NK-92 (cell line): ENCODE measurements around the gene FADS6.
"Not testable (repeated sequence)": the region's sequence is repeated elsewhere in the genome, so short reads cannot be mapped to it uniquely, and the experiment has no call there.

Experiments
- DNase-seq: peaks from one replicate; lab custom pipeline; 2025; ENCODE audit not compliant: unreplicated experiment; lab: John Stamatoyannopoulos, UW

Gene FADS6

DNA sequence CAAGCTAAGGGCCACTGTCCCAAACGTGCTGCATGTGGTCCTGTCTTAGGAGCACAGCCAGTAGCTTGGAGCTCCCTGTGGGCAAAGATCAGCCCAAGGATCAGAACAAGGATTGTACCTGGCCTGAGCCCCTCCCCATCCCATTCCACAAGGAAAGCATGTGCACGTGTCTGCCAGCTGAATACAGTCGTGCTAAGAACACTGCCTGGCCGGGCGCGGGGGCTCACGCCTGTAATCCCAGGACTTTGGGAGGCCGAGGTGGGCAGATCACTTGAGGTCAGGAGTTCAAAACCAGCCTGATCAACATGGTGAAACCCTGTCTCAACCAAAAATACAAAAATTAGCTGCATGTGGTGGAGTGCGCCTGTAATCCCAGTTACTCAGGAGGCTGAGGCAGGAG is 23.4 kb downstream of the FADS6 start:
- DNase-seq, result not testable (repeated sequence)

DNA sequence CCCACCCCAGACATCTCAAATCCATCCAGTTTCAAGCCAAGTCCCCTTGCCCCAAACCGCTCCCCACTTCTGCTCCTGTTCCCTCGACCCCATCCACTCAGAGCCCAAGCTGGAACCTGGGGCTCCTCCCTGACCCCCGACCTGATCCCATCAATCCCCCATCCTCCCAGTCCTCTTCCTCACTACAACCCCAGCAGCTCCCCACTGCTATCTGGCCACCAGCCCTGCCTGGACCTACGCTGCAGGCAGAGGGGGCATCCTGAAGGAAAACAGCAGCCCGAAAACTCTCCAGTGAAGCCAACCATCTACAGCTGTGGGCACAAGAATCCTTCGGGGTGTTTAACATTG is 24.6 kb downstream of the FADS6 start:
- DNase-seq, result no peak

DNA sequence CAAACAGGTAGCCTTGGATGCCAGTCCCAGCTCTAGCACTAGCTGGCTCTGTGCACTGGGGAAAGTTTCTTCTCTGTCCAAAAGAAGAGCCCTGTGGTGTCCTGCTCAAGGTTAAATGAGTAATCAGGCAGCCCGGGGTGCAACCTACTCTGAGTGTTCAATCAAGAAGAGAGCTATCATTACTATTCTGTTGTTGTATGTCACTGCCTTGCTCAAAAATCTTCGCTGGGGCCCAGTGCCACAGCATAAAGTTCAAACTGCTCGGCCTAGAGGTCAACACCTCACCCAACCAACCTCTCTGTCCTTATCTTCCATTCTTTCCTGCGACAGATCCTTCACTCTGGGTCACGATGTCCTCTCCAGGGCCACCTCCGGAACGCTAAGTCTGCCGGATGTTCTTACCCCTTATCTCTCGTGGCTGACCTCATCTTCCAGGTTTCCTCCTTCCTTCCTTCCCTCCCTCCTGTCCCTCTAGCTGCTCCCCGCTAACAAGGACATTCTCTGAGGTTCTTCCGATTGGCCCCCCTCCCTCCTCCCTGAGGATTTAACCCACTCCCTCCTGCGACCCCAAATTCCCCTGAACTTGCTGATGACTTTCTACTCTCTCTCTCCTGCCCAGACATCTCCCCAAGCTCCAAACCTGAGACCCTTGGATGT is 25.1 kb downstream of the FADS6 start:
- no peak for DNase-seq

DNA sequence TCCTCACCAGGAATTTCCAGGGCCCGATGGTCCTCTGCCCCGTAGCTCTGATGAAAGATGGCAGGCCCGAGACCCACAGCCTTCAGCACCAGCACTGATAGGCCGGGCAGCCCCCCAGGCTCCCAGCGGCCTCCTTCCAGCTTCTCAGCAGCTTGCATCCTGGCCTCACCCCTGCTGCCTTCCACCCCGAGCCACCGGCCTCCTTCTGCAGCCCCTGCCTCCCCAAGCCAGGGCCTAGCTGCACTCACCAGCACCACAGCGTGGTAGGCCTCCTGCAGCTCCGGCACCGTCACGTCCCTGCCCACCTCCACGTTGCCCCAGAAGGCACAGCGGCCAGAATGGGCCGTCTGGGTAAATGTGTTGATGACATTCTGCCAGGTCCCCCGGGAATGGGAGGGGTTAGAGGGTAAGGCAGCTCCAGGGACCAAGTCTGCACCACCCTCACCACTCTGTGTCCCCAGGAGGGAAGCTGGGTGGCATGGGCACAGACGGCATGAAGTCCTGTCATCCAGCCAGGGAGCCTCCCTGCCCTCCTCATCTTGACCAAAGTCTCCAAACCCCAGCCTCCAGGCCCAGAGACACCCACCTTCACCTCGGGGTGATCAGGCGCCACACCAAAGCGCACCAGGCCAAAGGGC is 27.1 kb downstream of the FADS6 start:
- DNase-seq, result no peak

DNA sequence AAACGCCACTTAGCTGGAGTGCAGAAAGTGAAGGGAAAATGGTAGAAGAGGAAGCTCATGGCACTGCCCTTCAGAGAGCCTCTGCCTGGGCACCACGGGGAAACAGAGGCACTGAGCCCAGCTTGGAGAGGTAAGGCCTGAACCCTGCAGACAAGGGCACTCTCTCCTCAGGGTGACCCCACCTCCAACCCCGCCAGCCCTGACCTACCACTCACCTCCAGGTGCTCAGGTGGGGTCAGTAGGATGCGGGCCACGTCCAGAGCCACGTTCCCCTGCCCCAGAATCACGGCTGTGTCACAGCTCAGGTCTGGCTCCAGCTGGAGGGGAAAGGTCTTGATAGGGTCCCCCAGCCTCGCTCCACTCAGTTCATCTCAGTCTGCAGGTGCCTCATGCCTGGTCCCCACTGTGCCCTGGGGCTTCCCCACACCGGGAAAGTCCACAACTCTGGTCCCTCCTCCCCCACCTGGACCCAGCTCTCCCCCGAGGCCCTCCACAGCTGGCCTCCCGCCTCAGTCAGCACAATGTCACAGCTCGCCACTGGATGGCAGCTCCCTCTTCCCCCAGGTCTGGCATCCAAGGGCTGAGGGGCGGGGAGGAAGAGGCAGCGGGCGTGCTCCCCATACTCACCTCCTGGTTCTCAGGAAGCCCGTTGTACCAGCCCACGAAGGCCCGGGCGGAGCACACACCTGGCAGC is 27.8 kb downstream of the FADS6 start:
- DNase-seq, result no peak

DNA sequence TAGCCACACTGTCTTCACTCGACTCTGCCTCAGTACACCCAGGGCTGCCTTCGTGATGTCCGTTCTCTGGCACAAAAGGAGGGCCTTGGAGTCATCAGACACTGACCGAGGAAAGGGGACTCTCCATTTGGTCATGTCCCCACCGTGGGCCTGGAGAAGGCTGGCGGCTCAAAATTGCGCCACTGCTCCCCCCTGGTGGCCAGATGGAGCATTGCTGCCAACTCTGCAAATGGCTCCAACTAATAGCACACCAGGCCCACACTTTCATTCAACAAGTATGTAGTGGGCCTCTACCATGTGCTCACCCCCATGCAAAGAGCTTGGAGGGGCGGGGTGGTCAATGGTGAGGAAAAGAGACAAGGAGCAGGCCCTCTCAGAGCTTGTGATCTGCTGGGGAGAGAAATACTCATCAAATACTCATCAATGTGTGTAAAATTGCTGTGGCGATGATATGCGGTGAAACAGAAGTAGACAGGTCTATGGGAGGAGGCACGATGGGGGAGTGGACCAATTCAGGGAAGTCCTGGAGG is 28.5 kb downstream of the FADS6 start:
- no peak for DNase-seq

DNA sequence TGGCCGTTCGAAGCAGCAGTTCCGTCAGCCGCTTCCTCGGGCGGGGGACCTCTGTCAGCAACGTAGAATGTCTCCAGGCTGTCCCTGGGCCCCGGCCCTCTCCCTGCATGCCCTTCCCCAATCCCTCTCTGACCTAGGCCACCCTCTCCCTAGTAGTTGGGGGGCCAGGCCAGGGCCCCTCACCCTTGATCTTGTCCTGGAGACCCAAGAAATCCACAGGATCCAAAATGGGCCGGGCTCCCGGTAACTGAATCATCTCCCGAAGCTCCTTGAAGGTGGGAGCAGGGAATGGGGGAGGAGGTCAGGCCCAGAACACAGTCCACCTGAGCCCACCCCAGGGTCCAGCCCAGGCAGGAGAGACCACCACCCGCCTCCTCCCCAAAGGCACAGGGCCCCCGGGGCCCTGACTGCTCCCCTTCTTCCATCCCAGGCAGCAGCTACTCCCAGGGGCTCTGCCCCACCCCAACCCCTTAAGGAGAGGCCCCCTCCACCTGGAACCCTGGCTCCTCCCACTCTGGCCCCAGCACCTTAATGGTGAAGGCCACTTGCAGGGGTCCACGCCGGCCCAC is 29.1 kb downstream of the FADS6 start:
- DNase-seq, result no peak

DNA sequence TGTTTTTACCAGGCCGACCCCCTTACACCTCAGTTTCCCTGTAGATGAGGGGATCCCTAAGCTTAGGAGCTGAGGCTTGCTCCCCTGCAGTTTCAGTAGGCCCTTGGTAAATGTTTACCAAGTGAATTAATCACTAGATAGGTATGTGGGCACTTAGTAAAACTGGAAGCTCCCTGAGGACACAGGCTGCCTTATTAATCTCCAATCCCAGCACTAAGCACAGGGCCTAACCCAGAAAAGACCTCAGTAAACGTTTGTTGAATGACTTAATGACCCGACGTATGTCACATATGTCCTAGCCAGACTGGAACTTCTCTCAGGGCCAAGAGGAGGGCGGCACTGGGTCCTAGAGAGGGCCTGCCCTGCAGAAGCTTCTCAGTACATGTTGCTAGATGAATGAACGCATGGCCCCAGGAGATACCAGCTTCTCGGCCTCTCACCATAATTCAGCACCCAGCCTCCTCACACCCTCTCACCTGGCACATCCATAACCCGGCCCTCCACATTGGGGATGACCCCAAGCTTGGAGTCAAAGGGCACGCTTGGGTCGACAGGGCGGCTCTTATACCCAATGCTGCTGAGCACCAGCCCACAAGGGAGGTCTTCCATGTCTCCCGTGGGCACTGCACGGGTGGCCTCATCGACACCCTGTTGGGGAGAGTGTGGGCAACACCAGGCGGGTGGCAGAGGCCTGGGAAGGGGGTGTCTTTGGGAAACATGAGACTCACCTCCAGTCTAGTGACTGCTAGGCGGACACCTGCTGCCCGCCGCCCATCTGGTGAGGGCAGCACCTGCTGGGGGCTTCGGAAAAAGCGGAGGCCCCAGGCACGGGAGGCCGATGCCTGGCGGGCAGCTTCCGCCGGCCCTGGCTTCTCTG is 29.8 kb downstream of the FADS6 start:
- no peak for DNase-seq

DNA sequence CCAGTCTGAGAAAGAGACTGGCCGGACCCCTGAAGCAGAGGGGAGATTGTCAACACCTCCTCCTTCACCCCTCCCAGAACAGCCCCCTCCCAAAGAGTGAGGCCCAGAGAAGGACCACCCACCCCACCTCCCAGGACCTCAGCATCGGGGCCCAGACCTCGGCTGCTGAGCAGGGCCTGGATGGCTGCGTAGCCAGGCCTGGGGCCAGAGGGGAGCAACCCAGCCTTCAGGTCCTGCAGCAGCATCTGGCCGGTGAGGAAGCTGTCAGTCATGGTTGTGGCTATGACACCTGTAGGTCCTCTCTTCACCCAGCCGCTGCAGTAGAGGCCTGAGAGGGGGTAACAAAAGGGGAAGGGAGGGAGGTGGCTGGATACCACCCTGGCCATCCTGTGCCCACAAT is 30.5 kb downstream of the FADS6 start:
- DNase-seq, result no peak

DNA sequence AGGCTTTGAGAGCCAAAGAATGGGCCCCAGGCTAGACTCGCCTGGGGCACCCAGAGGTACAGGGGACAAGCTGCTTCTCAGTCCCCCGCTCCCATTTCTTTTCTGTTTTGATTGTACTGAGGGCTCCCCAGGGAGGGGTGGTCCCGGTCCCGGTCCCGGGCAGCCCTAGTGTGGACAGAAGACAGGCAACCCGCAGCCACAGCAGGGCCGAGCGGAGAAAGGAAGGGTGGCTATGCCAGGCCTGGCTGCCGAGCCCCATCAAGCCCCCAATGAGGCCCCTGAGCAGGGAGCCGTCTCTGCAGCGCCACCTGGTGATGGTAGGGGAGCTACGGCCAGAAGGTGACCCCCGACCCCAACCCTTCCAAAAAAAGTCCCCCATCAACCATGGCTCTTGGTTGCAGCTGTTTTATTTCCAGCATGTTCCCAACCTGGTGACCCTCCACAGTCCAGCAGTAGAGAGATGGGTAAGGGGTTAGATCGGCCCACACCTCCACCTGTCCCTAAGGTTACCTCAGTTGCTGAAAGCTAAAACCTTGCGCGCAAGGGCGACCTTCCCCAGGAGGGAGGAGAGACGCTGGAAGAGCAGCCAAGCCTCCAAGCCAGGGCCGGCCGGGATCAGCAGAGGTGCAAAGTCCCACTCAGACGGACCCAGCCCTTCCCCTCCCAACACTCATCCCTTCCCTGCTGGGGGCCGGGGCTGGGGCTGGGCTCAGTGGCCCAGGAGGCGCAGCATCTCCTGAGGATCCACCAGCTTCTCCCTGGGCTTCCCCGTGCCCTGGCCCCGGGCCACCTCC is 31.1 kb downstream of the FADS6 start:
- no peak for DNase-seq

DNA sequence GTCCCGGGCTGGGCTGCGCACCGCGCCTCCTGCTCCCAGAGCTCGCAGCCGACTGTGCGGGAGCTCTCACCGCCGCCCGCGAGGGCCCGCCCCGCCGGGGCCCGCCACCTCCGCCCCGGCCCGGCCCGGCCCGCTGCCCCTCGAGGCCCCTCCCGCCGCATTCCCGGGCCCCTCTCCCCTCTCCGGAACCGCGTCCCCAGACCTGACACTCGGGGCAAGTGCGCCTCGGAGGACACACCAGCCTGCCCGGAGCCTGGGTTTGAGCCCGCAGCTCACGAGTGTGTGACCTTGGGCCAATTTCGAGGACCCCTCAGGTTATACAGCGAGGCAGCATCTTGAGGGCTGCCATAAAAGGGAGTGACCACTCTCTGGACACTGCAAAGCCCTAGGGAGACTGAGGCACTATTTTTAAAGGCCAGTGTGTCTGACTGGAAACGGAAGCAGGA is 31.7 kb downstream of the FADS6 start:
- DNase-seq, result no peak

DNA sequence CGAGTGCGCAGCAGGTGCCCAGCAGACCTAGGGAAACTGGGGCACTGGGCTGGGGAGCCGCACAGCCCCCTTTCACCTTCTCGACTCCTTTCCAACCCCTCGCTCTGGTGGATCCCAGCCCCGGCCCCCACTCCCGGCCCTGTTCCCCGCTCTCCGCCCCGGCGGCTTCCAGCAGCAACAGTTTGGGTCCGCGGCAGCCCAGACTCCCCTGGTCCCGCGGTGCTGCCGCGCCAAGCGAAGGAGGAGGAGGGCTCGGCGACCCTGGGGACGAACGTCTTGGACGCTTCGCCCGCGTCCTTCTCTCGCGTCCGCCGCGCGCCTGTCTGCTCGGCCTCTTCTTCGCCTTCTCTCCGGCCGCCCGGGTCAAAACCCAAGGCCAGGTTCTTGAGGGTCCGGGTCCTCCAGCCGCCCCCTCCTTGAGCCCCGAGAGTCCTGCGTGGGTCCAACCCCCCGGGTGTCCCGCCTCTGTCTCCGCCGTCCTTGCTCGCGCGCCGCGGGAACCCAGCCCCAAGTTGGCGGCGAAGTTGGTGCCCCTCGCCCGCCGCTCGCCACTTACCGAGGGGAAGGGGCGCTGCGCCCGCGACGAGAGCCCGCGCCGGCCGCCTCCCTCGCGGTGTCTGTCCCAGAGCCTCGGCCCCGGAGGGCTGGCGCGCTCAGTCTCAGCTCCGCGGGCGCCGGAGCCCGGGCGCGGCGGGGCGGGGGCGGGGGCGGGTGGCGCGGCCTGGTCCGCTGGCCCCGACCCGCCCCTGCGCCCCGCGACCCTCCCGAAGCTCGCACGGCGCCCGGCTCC is 32.4 kb downstream of the FADS6 start:
- no peak for DNase-seq

DNA sequence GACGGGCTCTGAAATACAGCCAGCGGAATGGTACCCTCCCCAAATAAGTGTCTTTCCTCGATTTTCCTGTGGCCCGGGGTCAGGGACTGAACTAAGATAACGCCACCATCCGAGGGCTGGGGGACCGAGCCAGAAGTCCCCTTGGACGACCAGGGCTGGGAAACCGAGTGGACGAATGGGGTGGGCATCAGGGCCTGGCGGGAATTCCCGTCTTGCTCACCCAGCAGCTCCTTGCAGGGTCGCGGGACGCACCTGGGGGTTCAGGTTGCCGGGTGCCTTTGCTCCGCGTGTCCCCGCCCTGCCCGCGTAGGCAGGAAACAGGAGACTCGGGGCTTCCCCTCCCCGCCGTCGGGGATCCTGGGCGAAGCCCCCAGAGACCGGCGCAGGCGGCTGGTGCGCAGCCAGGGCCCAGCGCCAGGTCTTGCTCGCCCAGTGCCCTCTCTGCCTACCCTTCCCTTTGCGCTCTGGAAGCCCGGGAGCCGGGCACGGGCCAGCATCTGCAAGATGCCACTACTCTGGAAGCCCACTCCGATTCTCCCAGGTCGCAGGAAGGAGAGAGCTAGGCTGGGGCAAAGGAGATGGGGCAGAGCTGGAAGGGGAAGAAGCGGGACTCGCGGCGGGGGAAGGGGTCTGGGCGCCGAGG is 33.1 kb downstream of the FADS6 start:
- DNase-seq, result no peak

DNA sequence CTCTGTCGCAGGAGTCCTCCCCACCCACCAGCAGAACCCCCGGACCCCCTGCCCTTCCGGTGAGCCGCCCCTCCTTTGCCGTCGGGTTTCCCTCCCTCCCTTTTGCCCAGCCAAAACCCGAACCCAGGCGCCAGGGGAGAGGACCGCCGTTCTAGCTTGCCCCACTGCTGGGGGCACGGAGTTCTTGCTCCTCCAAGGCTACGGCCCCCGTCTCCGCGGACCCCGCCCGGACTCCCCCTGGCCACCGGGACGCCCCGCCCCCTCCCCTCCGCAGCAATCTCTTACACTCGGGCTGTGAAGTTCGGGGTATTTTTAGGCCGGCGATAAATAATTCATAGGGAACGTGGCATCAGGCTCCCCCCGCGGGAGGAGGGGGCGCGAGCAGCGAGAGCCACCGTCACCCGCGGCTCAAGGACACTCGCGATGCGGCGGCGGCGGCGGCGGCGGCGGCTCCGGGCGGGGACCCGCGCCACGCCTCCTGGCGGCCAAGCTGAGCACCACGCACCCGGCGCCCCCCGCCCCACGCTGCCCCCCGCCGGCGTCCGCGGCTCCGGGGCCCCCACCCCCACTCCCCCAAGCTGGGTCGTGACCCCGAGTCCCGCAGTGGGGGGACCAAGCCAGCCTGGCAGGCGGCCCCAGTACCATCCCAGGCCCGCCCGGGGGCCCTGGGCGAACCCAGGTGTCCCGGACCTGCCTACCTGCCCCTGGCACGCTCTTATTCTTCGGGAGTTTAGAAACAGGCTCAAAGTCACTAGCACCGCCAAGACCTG is 33.8 kb downstream of the FADS6 start, which contains the start of gene GRIN2C:
Gene GRIN2C (minus strand): TSS at position 427 of the 770 bp plus-strand sequence. CDS start 4,793 bp downstream, outside the sequence.
- no peak for DNase-seq

DNA sequence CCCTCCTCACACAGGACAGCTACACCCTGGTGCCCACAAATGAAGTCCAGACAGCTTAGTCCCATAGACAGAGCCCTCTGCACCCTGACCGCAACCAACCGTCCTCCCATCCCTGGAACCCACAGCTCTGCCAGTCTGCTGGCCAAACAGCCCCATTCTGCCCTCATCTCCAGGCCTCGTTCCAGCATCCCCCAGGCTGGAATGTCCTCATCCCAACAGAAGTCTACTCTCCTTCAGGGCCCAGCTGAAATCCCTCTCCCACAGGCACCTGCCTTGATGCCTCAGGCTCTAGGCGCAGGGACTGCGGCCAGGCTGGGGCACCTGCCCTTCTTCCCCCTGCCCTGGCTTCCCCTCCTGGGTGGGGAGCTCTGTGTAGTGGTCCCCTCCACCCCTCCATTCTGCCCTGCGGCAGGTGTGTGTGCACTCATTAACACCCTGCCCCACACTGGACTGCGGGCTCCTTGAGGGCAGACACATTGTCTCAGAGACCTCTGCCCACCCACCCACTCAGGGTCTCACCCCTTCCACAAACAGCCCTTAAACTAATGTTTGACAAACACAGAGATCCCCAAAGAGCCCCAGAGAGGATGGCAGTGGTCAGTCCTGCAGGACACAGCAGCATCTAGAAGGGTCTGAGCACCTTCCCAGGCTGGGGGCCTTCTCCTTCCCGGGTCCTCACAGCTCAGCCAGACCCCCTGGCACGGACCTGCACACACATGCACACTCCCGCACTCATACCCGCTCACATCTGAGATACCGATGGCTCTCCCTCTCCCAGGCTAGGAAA is 34.6 kb downstream of the FADS6 start:
- DNase-seq, result no peak

DNA sequence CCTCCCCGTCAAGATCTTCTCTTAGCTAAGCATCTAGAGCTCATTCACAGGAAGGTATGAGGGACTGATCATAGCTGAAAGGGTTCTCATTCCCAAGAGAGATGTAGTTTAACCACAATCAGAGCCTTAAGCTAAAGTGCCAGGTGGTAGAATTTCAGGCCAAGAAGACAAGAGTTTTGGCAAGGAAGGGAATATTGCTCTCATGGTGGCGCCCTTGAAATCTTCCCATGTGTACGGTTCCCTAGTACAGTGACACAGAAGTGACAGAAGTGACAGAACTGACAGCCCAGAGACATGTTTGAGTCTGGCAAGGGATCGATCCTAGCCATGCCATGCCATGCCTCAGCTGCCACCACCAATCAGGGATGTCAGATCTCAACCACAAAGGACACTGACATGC is 36.2 kb downstream of the FADS6 start:
- no peak for DNase-seq

DNA sequence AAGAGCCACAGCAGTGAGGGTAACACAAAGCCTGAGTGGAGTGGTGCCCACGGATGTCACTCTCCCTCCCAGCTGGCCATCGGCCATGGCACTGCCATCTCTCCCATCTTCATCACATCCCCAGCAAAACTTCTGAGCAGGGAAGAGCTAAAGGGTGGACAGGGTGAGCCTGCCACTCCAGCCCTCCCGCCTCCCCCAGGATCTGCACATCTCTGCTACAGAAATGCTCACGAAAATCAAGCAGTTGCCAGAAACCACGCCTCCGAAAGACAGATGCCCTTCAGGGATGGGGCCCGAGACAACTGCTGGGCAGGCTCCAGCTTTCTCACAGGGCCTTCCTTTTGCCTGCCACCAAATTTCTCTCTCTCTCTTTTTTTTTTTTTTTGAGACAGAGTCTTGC is 37.3 kb downstream of the FADS6 start:
- no peak for DNase-seq
